ENCODE data around the gene HDHD5.
A peak's percentile ranks its signal among the peaks of the same experiment; 100 is the strongest.

HDHD5 gene

DNA sequence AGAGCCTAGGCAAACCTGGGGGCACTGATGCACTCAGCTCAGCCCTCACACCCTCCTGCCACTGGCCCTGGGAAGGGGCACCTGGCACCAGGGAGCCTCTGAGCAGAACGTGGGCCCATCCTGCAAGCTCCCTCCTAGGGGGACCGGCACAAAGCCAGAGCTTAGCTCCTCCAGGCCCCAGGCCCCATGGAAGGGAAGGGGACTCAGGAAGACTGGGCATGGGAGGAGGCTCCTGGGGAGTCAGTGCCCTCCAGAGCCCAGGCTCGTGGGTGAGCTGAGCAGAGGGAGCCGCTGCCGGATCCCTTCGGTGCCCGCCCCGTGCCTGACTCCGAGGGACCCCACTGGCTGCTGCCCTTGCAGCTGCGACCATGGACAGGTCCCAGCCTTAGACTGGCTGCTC, 31.6 kb upstream of the HDHD5 start:
- Histone ChIP-seq H3K9me3 (ENCODE audit: severe bottlenecking) (no peaks in the 10 kb centered on the region), H3K4me3 (ENCODE audit: severe bottlenecking) (no peak overlapping the region), H3K27me3 (ENCODE audit: insufficient read depth, poor library complexity, severe bottlenecking) (no peaks in the 10 kb centered on the region), H3K36me3 (ENCODE audit: low read depth) (no peaks in the 10 kb centered on the region), H3K27ac (ENCODE audit: poor library complexity, severe bottlenecking) (no peak overlapping the region), H3K4me1 (ENCODE audit: insufficient read depth, poor library complexity, severe bottlenecking) (no peaks in the 10 kb centered on the region)
- DNase-seq (ENCODE audit: low spot score) (no peak), ATAC-seq (ENCODE audit: low read depth) (0 out of 3 replicates have a peak, but pooled peaks have one; percentile 21)
- TF ChIP-seq, protein P1, sequence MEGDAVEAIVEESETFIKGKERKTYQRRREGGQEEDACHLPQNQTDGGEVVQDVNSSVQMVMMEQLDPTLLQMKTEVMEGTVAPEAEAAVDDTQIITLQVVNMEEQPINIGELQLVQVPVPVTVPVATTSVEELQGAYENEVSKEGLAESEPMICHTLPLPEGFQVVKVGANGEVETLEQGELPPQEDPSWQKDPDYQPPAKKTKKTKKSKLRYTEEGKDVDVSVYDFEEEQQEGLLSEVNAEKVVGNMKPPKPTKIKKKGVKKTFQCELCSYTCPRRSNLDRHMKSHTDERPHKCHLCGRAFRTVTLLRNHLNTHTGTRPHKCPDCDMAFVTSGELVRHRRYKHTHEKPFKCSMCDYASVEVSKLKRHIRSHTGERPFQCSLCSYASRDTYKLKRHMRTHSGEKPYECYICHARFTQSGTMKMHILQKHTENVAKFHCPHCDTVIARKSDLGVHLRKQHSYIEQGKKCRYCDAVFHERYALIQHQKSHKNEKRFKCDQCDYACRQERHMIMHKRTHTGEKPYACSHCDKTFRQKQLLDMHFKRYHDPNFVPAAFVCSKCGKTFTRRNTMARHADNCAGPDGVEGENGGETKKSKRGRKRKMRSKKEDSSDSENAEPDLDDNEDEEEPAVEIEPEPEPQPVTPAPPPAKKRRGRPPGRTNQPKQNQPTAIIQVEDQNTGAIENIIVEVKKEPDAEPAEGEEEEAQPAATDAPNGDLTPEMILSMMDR (IDR thresholded peaks at IDR 0.05; ENCODE audit: poor library complexity, severe bottlenecking), result no peak

DNA sequence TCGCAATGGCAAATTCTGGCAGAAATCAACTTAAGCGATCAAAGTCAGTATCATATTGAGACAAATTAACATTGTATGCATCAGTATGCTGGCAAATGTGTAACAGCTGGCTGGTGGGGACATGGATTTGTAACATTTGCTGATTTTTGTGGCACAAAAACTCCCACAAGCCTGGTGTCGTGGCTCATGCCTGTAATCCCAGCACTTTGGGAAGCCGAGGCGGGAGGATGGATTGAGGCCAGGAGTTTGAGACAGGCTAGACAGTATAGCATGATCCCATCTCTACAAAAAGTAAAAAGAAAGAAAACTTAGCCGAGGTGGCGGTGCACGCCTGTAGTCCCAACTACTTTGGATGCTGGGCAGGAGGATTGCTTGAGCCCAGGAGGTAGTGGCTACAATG, 17.6 kb upstream of the HDHD5 start:
- DNase-seq (ENCODE audit: low spot score) (no peak), ATAC-seq (ENCODE audit: low read depth) (no peak)
- H3K9me3 ChIP-seq (ENCODE audit: severe bottlenecking), result no peaks in the 10 kb centered on the region
- no peaks in the 10 kb centered on the region for H3K4me1 ChIP-seq (ENCODE audit: insufficient read depth, poor library complexity, severe bottlenecking)
- no peak overlapping the region for H3K27ac ChIP-seq (ENCODE audit: poor library complexity, severe bottlenecking)
- H3K4me3 ChIP-seq (ENCODE audit: severe bottlenecking), result no peak overlapping the region
- H3K27me3 ChIP-seq (ENCODE audit: insufficient read depth, poor library complexity, severe bottlenecking), result no peaks in the 10 kb centered on the region
- no peaks in the 10 kb centered on the region for H3K36me3 ChIP-seq (ENCODE audit: low read depth)
- TF ChIP-seq, protein P1 (IDR thresholded peaks at IDR 0.05; ENCODE audit: poor library complexity, severe bottlenecking), result no peak

DNA sequence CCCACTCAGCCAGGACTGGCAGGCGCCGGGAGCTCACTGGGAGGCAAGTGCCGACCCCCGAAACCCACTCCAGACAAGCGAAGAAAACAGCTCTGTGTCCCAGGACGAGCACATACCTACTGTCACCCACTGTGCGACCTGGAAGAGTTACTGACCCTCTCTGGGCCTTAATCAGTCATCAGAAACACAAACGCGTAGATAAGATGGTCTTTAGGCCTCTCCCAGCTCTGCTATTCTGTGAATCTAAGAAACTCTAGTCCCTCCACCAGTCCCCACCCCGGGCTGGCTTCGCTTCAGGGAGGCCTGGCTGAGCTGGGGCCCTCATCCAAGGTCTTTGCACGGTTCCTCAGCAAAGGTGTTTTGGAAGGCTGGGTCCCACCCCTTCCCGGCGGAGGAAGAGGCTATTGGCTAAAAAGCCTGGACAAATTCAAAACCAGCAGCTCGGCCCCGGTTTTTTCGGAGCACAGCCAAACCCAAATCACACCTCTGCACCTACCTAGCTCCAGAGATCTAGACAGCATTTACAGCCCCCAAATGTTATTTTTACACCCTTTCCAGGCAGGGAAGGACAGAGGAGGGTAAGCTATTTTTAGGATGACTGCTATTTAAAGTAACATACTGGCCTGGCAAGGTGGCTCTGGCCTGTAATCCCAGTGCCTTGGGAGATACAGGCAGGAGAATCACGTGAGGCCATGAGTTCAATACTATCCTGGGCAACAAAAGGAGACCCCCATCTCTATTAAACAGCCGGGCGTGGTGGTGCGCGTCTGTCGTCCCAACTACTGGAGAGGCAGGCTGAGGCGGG, 13.2 kb upstream of the HDHD5 start:
- peak overlapping the region; percentile 39 for H3K27ac ChIP-seq (ENCODE audit: poor library complexity, severe bottlenecking)
- no peaks in the 10 kb centered on the region for H3K9me3 ChIP-seq (ENCODE audit: severe bottlenecking)
- no peaks in the 10 kb centered on the region for H3K36me3 ChIP-seq (ENCODE audit: low read depth)
- ATAC-seq (ENCODE audit: low read depth), result no peak
- H3K4me3 ChIP-seq (ENCODE audit: severe bottlenecking), result peak overlapping the region; percentile 54
- TF ChIP-seq, protein P1 (IDR thresholded peaks at IDR 0.05; ENCODE audit: poor library complexity, severe bottlenecking), result peak; percentile 67
- no peaks in the 10 kb centered on the region for H3K27me3 ChIP-seq (ENCODE audit: insufficient read depth, poor library complexity, severe bottlenecking)
- H3K4me1 ChIP-seq (ENCODE audit: insufficient read depth, poor library complexity, severe bottlenecking), result no peaks in the 10 kb centered on the region
- no peak for DNase-seq (ENCODE audit: low spot score)

DNA sequence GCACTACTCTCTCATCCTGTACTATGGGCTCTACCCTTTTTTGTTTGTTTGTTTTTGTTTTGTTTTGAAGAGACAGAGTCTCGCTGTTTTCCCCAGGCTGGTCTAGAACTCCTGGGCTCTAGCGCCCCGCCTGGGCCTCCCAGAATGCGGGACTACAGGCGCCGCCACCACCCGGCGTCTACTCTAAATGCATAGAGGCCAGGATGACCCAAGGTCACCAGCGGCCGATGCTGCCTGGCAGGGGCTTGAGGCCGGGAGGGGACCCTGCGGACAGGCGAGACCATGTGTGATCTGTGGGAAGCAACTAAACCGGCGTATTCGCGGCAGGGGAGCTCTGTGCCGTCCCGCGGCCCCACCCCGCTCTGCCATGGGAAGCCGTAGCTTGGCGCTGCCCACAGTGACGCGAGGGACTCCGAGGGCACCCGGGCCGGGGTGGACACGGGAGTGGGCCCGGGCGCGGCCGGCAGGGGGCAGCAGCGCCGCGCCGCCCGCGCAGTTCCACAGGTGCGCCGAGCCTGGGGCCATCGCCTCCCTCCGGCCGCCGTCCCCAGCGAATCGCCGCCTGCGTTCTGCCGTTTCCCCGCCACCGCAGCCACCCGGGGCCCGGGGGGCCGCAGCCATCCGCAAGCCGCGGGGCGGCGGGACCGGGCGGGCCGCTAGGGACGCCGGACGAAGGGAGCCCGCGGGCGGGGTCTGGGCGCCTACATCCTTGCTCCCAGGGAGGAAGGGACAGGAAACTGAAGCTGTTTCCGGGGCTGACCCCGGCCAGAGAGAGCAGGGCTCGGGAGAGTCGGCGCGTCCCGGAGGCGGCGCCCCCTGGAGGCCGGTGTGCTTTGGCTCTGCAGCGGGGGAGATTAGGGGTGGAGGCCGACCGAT, 12.3 kb upstream of the HDHD5 start:
- TF ChIP-seq, protein P1 (IDR thresholded peaks at IDR 0.05; ENCODE audit: poor library complexity, severe bottlenecking), result peak; percentile 98
- peak; percentile 82 for DNase-seq (ENCODE audit: low spot score)
- H3K27ac ChIP-seq (ENCODE audit: poor library complexity, severe bottlenecking), result peak overlapping the region; percentile 39

More for the DNA sequence above, 12.3 kb upstream of the HDHD5 start:
- no peaks in the 10 kb centered on the region for H3K36me3 ChIP-seq (ENCODE audit: low read depth)
- H3K4me1 ChIP-seq (ENCODE audit: insufficient read depth, poor library complexity, severe bottlenecking), result no peaks in the 10 kb centered on the region
- H3K27me3 ChIP-seq (ENCODE audit: insufficient read depth, poor library complexity, severe bottlenecking), result no peaks in the 10 kb centered on the region
- peak; percentile 91 for ATAC-seq (ENCODE audit: low read depth)
- H3K9me3 ChIP-seq (ENCODE audit: severe bottlenecking), result no peaks in the 10 kb centered on the region
- peak overlapping the region; percentile 54 for H3K4me3 ChIP-seq (ENCODE audit: severe bottlenecking)
